HG02678 (cell line): Measurements from ENCODE around the gene ZNF479.
"Not testable (repeated sequence)": the region's sequence is repeated elsewhere in the genome, so short reads cannot be mapped to it uniquely, and the experiment has no call there.

ENCODE experiments used
- ATAC-seq: cut with Tn5 transposase; IDR thresholded peaks from one replicate; pipeline ENCODE4 v1.9.1; 2021; ENCODE audit warnings: mild to moderate bottlenecking, moderate library complexity; ENCODE audit not compliant: unreplicated experiment

Gene ZNF479

DNA sequence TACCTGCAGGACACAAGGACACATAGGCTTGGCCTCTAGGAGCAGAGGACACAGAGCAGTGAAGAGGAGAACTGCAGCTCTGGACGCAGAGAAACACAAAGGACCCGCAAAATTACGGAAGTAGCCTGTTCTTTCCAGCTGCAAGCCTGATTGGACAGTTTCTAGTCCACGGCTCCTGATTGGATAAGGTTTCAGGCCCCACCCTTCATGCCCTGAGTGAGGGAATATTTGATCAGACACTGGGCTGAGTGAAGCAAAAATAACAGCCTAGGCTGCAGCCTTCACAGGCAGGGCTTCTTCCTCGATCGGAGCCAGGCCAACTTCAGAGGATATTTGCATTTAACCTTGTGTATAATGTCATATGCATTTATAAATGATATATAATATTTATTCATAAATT is at the start of gene ZNF479:
Gene ZNF479 (minus strand): TSS at position 101 of the 400 bp plus-strand sequence. CDS start 112 bp downstream, outside the sequence.
- ATAC-seq, result not testable (repeated sequence)

GRCh38 chr7:57182031-57182430 is 49.8 kb upstream of the ZNF479 start:
- no peak for ATAC-seq

GRCh38 chr7:57181281-57181680 is 49.0 kb upstream of the ZNF479 start:
- ATAC-seq, result no peak

DNA sequence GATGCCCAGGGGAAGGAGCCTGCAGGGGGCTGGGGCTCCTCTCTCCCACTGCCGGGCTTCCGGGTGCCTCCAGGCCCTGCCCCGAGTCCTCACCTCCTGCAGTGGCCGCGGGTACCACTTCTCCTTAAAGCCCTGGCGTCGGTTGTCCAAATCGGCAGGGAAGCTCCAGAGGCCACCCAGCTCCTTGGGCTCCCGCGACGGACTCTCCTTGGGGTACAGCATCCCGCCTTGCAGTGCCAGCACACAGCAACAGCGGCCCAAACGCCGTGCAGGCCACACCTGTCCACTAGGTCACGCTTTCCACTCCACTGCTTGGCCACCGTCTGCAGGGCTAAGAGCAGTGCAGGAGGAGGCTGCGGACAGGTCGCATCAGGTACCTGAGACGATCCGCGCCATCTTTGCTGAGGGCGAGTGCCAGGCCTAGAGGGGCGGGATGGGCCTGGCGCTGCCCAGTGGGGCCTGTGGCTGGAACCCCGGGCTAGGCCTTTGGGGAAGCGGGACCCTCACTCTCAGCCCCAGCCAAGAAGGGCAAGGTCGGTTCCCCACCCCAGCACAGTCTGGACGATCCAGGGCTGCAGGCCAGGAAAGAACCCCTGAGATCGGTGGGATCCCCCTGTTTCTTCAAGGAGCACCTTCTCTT is 47.7 kb upstream of the ZNF479 start:
- ATAC-seq, result no peak

GRCh38 chr7:57178768-57179139 is 46.5 kb upstream of the ZNF479 start:
- no peak for ATAC-seq

GRCh38 chr7:57177856-57178767 is 45.9 kb upstream of the ZNF479 start:
- ATAC-seq, result no peak

GRCh38 chr7:57176928-57177635 is 44.8 kb upstream of the ZNF479 start:
- no peak for ATAC-seq

- ATAC-seq, result no peak
These were observed 33.2 kb upstream of the ZNF479 start for GRCh38 chr7:57165285-57165899.

DNA sequence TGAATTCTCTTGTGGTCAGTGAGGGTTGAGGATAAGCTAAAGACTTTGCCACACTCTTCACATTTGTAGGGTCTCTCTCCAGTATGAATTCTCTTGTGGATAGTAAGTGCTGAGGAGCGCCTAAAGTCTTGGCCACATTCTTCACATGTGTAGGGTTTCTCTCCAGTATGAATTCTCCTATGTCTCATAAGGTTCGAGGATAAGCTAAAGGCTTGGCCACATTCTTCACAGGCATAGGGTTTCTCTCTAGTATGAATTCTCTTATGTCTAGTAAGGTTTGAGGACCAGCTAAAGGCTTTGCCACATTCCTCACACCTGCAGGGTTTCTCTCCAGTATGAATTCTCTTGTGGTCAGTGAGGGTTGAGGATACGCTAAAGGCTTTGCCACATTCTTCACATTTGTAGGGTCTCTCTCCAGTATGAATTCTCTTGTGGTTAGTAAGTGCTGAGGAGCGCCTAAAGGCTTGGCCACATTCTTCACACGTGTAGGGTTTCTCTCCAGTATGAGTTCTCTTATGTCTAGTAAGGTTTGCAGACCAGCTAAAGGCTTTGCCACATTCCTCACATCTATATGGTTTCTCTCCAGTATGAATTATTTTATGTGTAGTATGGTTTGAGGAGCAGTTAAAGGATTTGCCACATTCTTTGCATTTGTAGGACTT is 12.0 kb downstream of the ZNF479 start:
- not testable (repeated sequence) for ATAC-seq
